ENCODE results near the gene CATSPERE.

DNA sequence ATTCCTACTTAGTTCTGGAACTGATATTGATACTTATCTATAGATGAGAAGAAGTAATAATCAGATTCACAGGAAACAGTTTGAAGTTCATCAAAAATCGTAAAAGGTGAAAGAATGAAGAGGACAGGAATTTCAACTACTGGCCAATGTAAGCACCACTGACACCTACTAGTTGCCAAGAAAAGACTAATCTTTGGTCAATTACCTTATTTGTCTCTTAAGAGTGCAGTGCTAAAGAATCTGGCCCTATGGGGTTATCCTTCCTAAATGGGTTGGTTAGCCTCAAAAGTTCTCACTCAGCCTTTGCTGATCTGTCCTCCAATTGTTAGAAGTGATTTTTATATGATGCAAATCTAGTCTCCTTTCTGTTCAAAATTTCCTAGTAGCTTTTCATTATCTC lies 38.9 kb upstream of the CATSPERE start:
- TF ChIP-seq POLR2A (IDR thresholded peaks at IDR 0.05) (no peak), CTCF (IDR thresholded peaks at IDR 0.05) (no peak)

All from prostate gland (tissue), 2 donors.